Keratinocyte (primary cell): ENCODE measurements around the gene ALCAM. TPM values are rescaled to one million over a fixed set of nuclear protein-coding genes. Genes with fewer than 3 reads are reported as not detected.

Experiments used
- DNase-seq: peaks from one replicate; pipeline ENCODE4 v3.0.0-alpha.2; 2011; ENCODE audit warnings: low read depth, missing footprints, low spot score
- FAIRE-seq: peaks from 2 replicates; lab custom pipeline; 2011; peaks lifted over from hg19 to GRCh38; lab: Jason Lieb, UNC
- H2AFZ ChIP-seq: 2 replicates; pipeline ENCODE4 v1.6.0; 2012; ENCODE audit warnings: low read length, control low read depth, inconsistent platforms; ENCODE audit not compliant: control insufficient read depth
- H3K27ac ChIP-seq: 2 replicates; pipeline ENCODE4 v1.5.1; 2011; ENCODE audit warnings: low read length; ENCODE audit not compliant: control insufficient read depth, insufficient read depth
- H3K27me3 ChIP-seq: 3 replicates; pipeline ENCODE4 v1.6.0; 2011; ENCODE audit warnings: low read length; ENCODE audit not compliant: control insufficient read depth, insufficient read depth; ENCODE audit errors: extremely low read depth
- H3K36me3 ChIP-seq, 2 experiments: 2 replicates in 1 of 2; 3 replicates in 1 of 2; pipeline ENCODE4 v1.5.1; 2011; ENCODE audit warnings: low read length in 2 of 2, mild to moderate bottlenecking in 1 of 2; ENCODE audit not compliant: control insufficient read depth in 2 of 2, insufficient read depth in 2 of 2; ENCODE audit errors: extremely low read depth in 1 of 2
- H3K4me1 ChIP-seq: 3 replicates; pipeline ENCODE4 v1.5.1; 2011; ENCODE audit warnings: low read length; ENCODE audit not compliant: control insufficient read depth, insufficient read depth; ENCODE audit errors: extremely low read depth
- H3K4me2 ChIP-seq: 3 replicates; pipeline ENCODE4 v1.6.0; 2011; ENCODE audit warnings: low read depth, low read length; ENCODE audit not compliant: control insufficient read depth, insufficient read depth; ENCODE audit errors: extremely low read depth
- H3K4me3 ChIP-seq, 3 experiments: fragments of 200-600 bp in 1 of 3; sonication (generic) in 1 of 3; 2 replicates in 2 of 3; 3 replicates in 1 of 3; pipeline ENCODE4 v1.5.1; 2011 to 2016; ENCODE audit warnings: low read length in 3 of 3, mild to moderate bottlenecking in 3 of 3, control low read depth in 2 of 3, inconsistent platforms in 1 of 3, low read depth in 1 of 3, mixed read lengths in 1 of 3, mixed run types in 1 of 3, moderate library complexity in 1 of 3; ENCODE audit not compliant: control insufficient read depth in 2 of 3, insufficient read depth in 2 of 3; ENCODE audit errors: extremely low read depth in 1 of 3
- H3K79me2 ChIP-seq: 2 replicates; pipeline ENCODE4 v1.6.0; 2012; ENCODE audit warnings: low read length; ENCODE audit not compliant: control insufficient read depth, insufficient read depth
- H3K9ac ChIP-seq: 3 replicates; pipeline ENCODE4 v1.6.0; 2011; ENCODE audit warnings: low read length; ENCODE audit not compliant: control insufficient read depth, insufficient read depth; ENCODE audit errors: extremely low read depth
- H3K9me1 ChIP-seq: 3 replicates; pipeline ENCODE4 v1.6.0; 2011; ENCODE audit warnings: low read length; ENCODE audit not compliant: control insufficient read depth, insufficient read depth; ENCODE audit errors: extremely low read depth
- H3K9me3 ChIP-seq: 2 replicates; pipeline ENCODE4 v1.5.1; 2012; ENCODE audit warnings: low read depth, low read length; ENCODE audit not compliant: control insufficient read depth
- H4K20me1 ChIP-seq: 3 replicates; pipeline ENCODE4 v1.6.0; 2011; ENCODE audit warnings: low read length; ENCODE audit not compliant: control insufficient read depth, insufficient read depth; ENCODE audit errors: extremely low read depth
- CTCF ChIP-seq, 3 experiments: IDR thresholded peaks in 1 of 3; conservative IDR thresholded peaks in 1 of 3; optimal IDR thresholded peaks in 1 of 3; 2 replicates in 2 of 3; 3 replicates in 1 of 3; pipeline versions ENCODE3 to v1.5.1; 2011; ENCODE audit warnings: low read length in 3 of 3, mild to moderate bottlenecking in 3 of 3, moderate library complexity in 2 of 3, control low read depth in 1 of 3, inconsistent platforms in 1 of 3; ENCODE audit not compliant: insufficient read depth in 2 of 3; ENCODE audit errors: extremely low read depth in 1 of 3
- EZH2 ChIP-seq: IDR thresholded peaks from one replicate; pipeline ENCODE4 v1.6.1; 2012; ENCODE audit warnings: inconsistent platforms, mild to moderate bottlenecking, low read length, moderate library complexity
- dilution Hi-C: fragments of 300-500 bp; cut with MboI; formaldehyde crosslinking; loops from one replicate; pipeline ENCODE4 v1.7.0; 2020; ENCODE audit warnings: low sequenced_read_pairs; ENCODE audit not compliant: extremely low pct_ligation_motif_present
- polyA plus RNA-seq, 5 experiments: library from polyadenylated mRNA; depleted of rRNA in 3 of 5; stranded (reverse) in 3 of 5; stranded (forward) in 1 of 5; unstranded in 1 of 5; fragments of >200 nt; gene quantifications; 1 replicate in 1 of 5; 2 replicates in 3 of 5; 3 replicates in 1 of 5; pipeline versions ENCODE4 v1.2.1 to v1.2.3, GENCODE V29; 2011 to 2012; ENCODE audit warnings: missing spikeins in 2 of 5, low read depth in 1 of 5, low replicate concordance in 1 of 5

Gene ALCAM
- polyA plus RNA-seq, 1 donor (not counting 4 experiments of a cell fraction or from before 2014, with no cell fraction given), result 71.3 TPM

- dilution Hi-C loops, result no loop called here
- TF ChIP-seq CTCF (optimal IDR thresholded peaks at IDR 0.05 in 1 of 3, IDR thresholded peaks at IDR 0.05 in 1 of 3, conservative IDR thresholded peaks at IDR 0.05 in 1 of 3; ENCODE audit: extremely low read depth in 1 of 3, insufficient read depth in 2 of 3, low read length in 3 of 3) (no peak), EZH2 (no peak)
- Histone ChIP-seq H3K4me3 (no peak overlapping the region), H2AFZ (no peak overlapping the region), H4K20me1 (no peaks in the 10 kb centered on the region), H3K27me3 (no peaks in the 10 kb centered on the region), H3K4me1 (peaks cover 23% of the 10 kb centered on the region), H3K4me2 (no peak overlapping the region), H3K9me3 (peaks cover 6% of the 10 kb centered on the region), H3K36me3 (peaks cover 0 to 3% of the 10 kb centered on the region in 2 experiments), H3K9me1 (no peaks in the 10 kb centered on the region), H3K9ac (no peak overlapping the region), H3K79me2 (peaks cover 5% of the 10 kb centered on the region), H3K27ac (no peak overlapping the region)
- FAIRE-seq (no peak), DNase-seq (no peak)
These were observed 39.6 kb downstream of the ALCAM start for GRCh38 chr3:105406268-105406667.

GRCh38 chr3:105409364-105409763 is 42.7 kb downstream of the ALCAM start:
- Histone ChIP-seq H3K9me1 (no peaks in the 10 kb centered on the region), H3K36me3 (no peaks in the 10 kb centered on the region), H4K20me1 (no peaks in the 10 kb centered on the region), H3K9ac (no peak overlapping the region), H3K79me2 (peaks cover 8% of the 10 kb centered on the region), H3K4me2 (no peak overlapping the region), H3K4me3 (no peak overlapping the region), H2AFZ (no peak overlapping the region), H3K27me3 (no peaks in the 10 kb centered on the region), H3K4me1 (no peaks in the 10 kb centered on the region), H3K9me3 (no peaks in the 10 kb centered on the region), H3K27ac (no peak overlapping the region)
- TF ChIP-seq CTCF (optimal IDR thresholded peaks at IDR 0.05 in 1 of 3, IDR thresholded peaks at IDR 0.05 in 1 of 3, conservative IDR thresholded peaks at IDR 0.05 in 1 of 3; ENCODE audit: extremely low read depth in 1 of 3, insufficient read depth in 2 of 3, low read length in 3 of 3) (no peak), EZH2 (no peak)
- dilution Hi-C loops, result no loop called here
- peak; percentile 17 for FAIRE-seq
- no peak for DNase-seq
